ENCODE results near the gene CDK11B. TPM values are rescaled to one million over a fixed set of nuclear protein-coding genes. Genes with fewer than 3 reads are reported as not detected.

CDK11B gene
- total RNA-seq, 4 donors from 2014 or later = 16.3 to 25.3 (median 19.2) TPM

DNA sequence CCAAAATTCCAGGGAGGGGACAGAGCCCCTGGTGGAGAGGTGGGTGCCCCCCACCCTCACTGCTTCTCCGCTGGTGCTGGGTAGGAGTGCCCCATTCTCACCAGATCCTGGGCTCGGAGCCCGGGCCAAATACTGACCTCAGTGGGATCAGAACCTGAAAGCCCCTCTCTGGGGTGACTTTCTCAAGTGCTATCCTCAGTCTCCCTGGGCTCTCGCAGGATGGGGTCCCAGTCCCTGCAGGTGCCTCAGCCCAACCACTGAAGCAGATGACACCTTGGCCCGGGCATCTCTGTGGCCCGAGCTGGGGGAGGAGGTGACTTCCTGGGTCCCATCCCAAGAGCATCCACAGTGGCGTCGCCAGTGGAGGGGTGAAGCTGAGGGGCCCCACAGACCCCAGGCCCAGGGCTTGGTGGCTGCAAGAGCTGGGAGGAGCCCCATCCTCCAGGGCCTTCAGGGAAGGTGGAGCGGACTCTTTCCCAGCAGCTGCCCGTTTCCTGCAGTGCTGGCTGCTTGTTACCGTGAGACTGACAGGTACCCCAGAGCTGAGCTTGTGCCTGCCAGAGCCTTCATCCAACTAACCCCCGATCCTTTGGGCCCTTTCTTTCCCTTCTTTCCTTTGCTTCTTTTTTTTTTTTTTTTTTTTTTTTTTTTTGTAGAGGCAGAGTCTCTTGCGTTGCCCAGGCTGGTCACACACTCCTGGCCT is 55.0 kb downstream of the CDK11B start:
- TF ChIP-seq CTCF (IDR thresholded peaks at IDR 0.05) = no peak
- ATAC-seq (ENCODE audit: low FRiP score) (no peak), DNase-seq (ENCODE audit: low spot score) (no peak)

DNA sequence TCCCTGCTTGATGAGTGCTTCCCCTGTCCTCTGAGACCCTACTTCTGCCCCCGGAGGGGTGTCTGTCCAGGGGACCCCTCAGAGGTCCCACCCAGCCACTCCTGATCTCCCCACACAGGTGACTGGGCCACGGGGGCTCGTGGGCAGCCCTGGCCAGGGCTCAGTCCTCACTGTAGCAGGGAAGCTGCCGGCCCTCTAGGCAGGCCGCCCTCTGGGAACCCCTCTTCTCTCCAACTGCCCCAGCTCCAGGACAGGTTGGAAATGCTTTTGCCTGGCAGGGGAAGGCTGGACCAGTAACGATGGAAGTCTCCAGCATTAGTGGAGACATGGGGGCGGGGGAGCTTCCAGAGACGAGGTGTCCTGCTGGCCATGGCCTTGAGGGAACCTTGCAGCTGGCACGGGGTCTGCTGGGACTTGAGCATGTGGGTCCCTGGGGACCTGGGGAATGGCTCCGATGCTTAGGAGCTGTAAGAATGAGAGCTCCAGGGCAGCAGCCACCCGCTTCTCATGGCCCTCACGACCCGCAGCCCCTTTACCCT is 55.8 kb downstream of the CDK11B start:
- ATAC-seq (ENCODE audit: low FRiP score) (no peak), DNase-seq (ENCODE audit: low spot score) (no peak)
- no peak for TF ChIP-seq CTCF (IDR thresholded peaks at IDR 0.05)

DNA sequence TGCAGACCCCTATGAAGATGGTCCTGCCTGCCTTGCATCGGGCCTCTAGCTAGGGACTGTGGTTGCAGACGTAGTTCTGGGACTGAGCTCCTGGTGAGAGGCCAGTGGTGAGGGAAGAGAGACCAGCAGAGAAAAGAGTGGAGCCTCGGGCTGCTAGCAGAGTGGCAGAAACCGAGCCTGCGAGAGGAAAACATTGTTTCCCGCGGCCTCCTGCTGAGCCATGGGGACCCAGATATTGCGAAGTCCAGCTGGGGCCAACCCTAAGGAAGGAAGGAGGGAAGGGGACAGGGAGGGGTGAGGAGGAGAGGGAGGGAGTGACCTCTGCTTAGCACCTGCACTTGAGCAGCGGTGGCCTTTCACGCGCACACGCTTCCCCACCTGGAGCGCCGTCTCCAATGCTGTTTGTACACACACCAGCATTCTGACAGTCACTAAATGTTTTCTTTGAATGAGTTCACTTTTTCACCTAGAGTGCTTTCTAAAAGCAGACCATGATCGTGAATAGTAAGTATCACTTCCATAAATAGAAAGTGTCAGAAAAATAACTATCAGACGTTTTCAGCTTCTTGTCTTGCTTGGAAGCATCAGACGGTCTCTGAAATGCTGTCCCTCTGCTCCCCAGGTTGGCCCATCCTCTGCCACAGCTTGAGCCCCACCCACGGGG is 56.4 kb downstream of the CDK11B start:
- ATAC-seq (ENCODE audit: low FRiP score) (no peak), DNase-seq (ENCODE audit: low spot score) (no peak)
- no peak for TF ChIP-seq CTCF (IDR thresholded peaks at IDR 0.05)

DNA sequence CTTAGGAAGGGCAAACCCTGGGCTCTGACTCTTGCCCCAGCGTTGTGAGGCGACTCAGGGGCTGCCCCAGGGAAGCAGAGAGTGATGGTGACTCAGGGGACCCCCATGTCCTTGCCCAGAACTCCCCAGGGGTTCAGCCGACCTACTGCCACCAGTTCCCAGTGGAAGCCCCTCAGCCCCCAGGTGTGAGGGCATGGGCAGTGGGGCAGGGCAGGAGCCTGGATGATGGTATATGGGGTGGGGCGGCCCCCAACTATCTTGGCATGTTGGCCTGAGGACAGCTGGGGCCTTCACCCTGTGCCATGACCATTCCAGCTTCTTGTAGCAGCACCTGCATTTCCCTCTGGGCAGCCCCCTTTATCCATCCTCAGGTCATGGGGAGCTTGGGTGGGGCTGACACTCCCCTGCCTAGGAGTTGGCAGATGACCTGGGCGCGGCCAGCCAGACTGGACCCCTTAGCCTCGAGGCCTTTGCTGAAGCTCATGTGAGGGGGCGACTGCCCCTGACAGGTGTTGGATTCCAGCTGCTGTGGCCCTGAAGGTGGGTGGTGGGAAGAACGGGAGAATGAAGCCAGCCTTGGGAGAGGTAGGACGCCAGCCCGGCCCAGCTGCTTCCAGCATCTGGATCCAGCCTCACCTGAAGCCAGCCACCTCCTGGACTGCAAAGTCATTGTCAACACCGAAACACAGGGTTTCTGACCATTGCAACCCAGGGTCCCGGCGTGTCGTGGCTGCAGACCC is 57.1 kb downstream of the CDK11B start:
- ATAC-seq (ENCODE audit: low FRiP score) = no peak
- DNase-seq (ENCODE audit: low spot score) = no peak
- TF ChIP-seq CTCF (IDR thresholded peaks at IDR 0.05) = no peak

DNA sequence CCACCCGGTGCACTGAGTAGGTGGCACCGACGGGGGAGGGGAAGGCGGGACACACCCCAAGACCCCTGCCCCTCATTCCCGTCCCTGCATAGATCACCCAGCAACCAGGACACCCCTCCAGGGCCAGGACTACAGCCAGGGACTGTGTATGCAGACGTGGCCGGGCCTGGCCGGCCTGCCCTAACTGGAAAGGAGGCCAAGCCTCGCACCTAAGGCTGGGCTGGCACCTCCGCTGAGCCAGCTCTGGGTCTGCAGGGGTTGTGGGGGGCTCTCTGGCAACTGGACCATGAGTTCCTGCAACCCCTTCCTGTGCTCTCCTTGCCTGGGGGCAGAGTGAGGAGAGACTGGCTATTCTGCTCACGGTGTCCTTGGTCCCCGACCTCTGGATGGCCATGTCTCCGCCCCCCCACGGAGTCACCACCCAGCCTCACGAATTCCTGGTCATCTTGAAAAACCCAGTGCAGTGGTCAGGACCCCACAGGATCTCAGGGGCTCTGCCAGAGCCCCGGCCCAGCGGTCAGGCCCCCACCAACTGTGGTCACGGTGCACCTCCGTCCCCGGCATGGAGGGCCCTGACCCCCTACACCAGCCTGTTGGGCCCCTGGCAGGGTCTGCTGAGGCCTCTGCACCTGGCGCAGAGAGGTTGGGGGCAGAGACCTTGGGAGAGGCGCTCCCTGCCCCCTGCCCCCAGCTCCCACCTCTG is 57.8 kb downstream of the CDK11B start:
- no peak for TF ChIP-seq CTCF (IDR thresholded peaks at IDR 0.05)
- ATAC-seq (ENCODE audit: low FRiP score) = no peak
- no peak for DNase-seq (ENCODE audit: low spot score)

DNA sequence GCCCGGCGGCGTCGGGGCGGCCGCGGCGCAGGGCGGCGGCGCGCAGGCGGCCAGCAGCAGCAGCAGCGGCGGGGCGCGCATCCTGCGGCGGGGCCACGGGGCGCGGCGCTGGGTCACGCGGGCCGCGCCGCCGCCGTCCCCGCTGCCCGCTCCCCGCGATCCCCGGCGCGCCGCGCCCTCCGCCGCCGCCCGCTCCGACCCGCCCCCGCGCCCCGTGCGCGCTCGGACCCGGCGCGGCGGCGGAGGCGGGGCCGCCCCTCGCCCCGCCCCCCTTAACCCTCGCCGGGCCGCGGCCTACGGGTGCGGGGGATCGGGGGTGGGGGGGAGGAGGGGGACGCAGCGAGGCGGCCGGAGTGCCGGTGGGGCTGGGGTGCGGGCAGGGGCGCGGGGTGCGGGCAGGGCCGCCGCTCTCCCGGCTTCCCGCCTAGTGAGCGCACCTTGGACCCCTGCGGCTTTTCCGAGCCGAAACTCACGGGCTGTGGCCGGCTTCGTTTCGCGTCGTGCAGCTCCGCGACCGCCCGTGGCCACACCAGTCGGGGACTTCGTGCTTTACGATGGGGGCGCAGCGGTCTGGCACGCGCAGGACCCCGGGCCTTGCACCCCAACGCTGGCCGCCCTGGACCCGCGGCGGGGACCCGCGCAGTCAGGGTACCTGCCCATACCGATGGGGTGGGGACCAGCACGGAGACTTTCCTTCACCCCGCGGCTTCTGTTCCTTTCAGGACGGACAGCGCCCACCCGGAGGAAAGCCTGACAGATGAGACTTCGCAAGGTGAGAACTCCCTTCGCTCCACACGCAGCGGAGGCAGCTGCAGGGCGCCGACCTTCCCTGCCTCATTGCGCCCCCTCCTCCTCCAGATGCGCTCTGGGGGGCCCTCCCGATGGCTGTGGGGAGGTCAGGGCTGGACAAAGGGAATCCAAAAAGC is 58.6 kb downstream of the CDK11B start, which contains the start of gene FNDC10:
FNDC10 (minus strand) TSS at position 201 of the 926 bp plus-strand sequence; CDS start at position 81, 120 bp downstream.
- no peak for DNase-seq (ENCODE audit: low spot score)
- no peak for ATAC-seq (ENCODE audit: low FRiP score)
- TF ChIP-seq CTCF (IDR thresholded peaks at IDR 0.05) = no peak

All from omental fat pad (tissue), 4 donors.